Prostate gland (tissue), 2 donors: ENCODE results near the gene RYR1. TPM values are rescaled to one million over a fixed set of nuclear protein-coding genes. Genes with fewer than 3 reads are reported as not detected.

ENCODE experiments used
- DNase-seq: peaks from one replicate; pipeline ENCODE4 v3.0.0-alpha.2; 2019; ENCODE audit warnings: low spot score
- H3K27ac ChIP-seq, 2 donors: fragments of 200-600 bp; sonication (generic); 2 replicates each; pipeline ENCODE4 v1.5.1; 2017 to 2019
- H3K27me3 ChIP-seq: fragments of 200-600 bp; sonication (generic); replicated peaks from 2 replicates; pipeline ENCODE4 v1.5.1; 2019; ENCODE audit not compliant: insufficient read depth
- H3K36me3 ChIP-seq, 2 donors: fragments of 200-600 bp; sonication (generic); 1 replicate in 1 of 2; 2 replicates in 1 of 2; pipeline versions ENCODE4 v1.5.1 to v1.8.1; 2017 to 2019
- H3K4me1 ChIP-seq: fragments of 200-600 bp; sonication (generic); replicated peaks from 2 replicates; pipeline ENCODE4 v1.5.1; 2019
- H3K4me3 ChIP-seq, 2 donors: fragments of 200-600 bp; sonication (generic); 2 replicates each; pipeline ENCODE4 v1.5.1; 2017 to 2019
- H3K9me3 ChIP-seq: fragments of 200-600 bp; sonication (generic); 2 replicates; pipeline ENCODE4 v1.5.1; 2017
- CTCF ChIP-seq, 4 experiments: fragments of 200-600 bp in 2 of 4; fragments of 450-650 bp in 2 of 4; sonication (generic) in 2 of 4; IDR thresholded peaks; 1 replicate in 3 of 4; 2 replicates in 1 of 4; pipeline ENCODE4 v1.5.1; 2016 to 2019; ENCODE audit warnings: antibody characterized with exemption in 4 of 4, mild to moderate bottlenecking in 2 of 4, moderate library complexity in 2 of 4
- POLR2A ChIP-seq: fragments of 450-650 bp; IDR thresholded peaks from one replicate; pipeline ENCODE4 v1.6.1; 2016; ENCODE audit warnings: antibody characterized with exemption, mild to moderate bottlenecking
- POLR2AphosphoS5 ChIP-seq: sonication (generic); formaldehyde crosslinking; IDR thresholded peaks from one replicate; pipeline ENCODE4 v1.6.1; 2017; ENCODE audit warnings: antibody characterized with exemption
- WGBS: methylation state at CpG from one replicate; pipeline ENCODE4 v1.1.5; 2018; 5-methylcytosine and 5-hydroxymethylcytosine counted together
- intact Hi-C: fragments of 100-400 bp; cut with DNase I; formaldehyde crosslinking; loops from one replicate; pipeline ENCODE4 v1.14.2; 2022
- total RNA-seq, 2 donors: library from RNA; depleted of rRNA; stranded (reverse); fragments of >200 nt; gene quantifications; one replicate each; pipeline ENCODE4 v1.1.0, GENCODE V29; 2016

Gene RYR1
- total RNA-seq, 2 donors from 2014 or later = 5.7 to 8.6 TPM

GRCh38 chr19:38502410-38503076 lies 69.1 kb downstream of the RYR1 start:
- Histone ChIP-seq H3K27me3 (no peaks in the 10 kb centered on the region), H3K27ac (no peak overlapping the region), H3K4me3 (no peak overlapping the region), H3K4me1 (no peaks in the 10 kb centered on the region), H3K9me3 (no peaks in the 10 kb centered on the region), H3K36me3 (no peaks in the 10 kb centered on the region)
- intact Hi-C loops = no loop called here
- DNase-seq = no peak
- 88% methylated on average over 27 of the region's 41 CpGs for WGBS
- no peak for TF ChIP-seq POLR2A
- TF ChIP-seq POLR2AphosphoS5 = no peak
- no peak for TF ChIP-seq CTCF (IDR thresholded peaks at IDR 0.05)

GRCh38 chr19:38503077-38503410 lies 69.6 kb downstream of the RYR1 start:
- no peak overlapping the region for H3K27ac ChIP-seq
- H3K4me1 ChIP-seq = no peaks in the 10 kb centered on the region
- no peaks in the 10 kb centered on the region for H3K9me3 ChIP-seq
- intact Hi-C loops = no loop called here
- H3K27me3 ChIP-seq = no peaks in the 10 kb centered on the region
- TF ChIP-seq POLR2A (no peak), POLR2AphosphoS5 (no peak), CTCF (IDR thresholded peaks at IDR 0.05) (no peak)
- 86% methylated on average over 4 of the region's 4 CpGs for WGBS
- H3K4me3 ChIP-seq = no peak overlapping the region
- DNase-seq = no peak
- no peaks in the 10 kb centered on the region for H3K36me3 ChIP-seq

GRCh38 chr19:38505958-38506357 lies 72.5 kb downstream of the RYR1 start:
- H3K27me3 ChIP-seq = no peaks in the 10 kb centered on the region
- no peaks in the 10 kb centered on the region for H3K36me3 ChIP-seq
- no peak for TF ChIP-seq POLR2A
- TF ChIP-seq POLR2AphosphoS5 = no peak
- TF ChIP-seq CTCF (IDR thresholded peaks at IDR 0.05) = no peak
- H3K4me3 ChIP-seq = no peak overlapping the region
- WGBS = 75% methylated on average over 3 of the region's 3 CpGs
- no peaks in the 10 kb centered on the region for H3K4me1 ChIP-seq
- no peaks in the 10 kb centered on the region for H3K9me3 ChIP-seq
- no peak for DNase-seq
- intact Hi-C loops = no loop called here
- H3K27ac ChIP-seq = no peak overlapping the region

- Histone ChIP-seq H3K27me3 (no peaks in the 10 kb centered on the region), H3K9me3 (no peaks in the 10 kb centered on the region), H3K27ac (no peak overlapping the region), H3K36me3 (no peaks in the 10 kb centered on the region), H3K4me3 (no peak overlapping the region), H3K4me1 (no peaks in the 10 kb centered on the region)
- TF ChIP-seq CTCF (IDR thresholded peaks at IDR 0.05) (no peak), POLR2A (no peak), POLR2AphosphoS5 (no peak)
- 89% methylated on average over 11 of the region's 11 CpGs for WGBS
- no peak for DNase-seq
- intact Hi-C loops = no loop called here
Measured at GRCh38 chr19:38506375-38506722, 72.9 kb downstream of the RYR1 start.

- Histone ChIP-seq H3K4me3 (no peak overlapping the region), H3K27ac (no peak overlapping the region), H3K9me3 (no peaks in the 10 kb centered on the region), H3K27me3 (no peaks in the 10 kb centered on the region), H3K36me3 (no peaks in the 10 kb centered on the region), H3K4me1 (no peaks in the 10 kb centered on the region)
- no peak for TF ChIP-seq POLR2AphosphoS5
- TF ChIP-seq POLR2A = no peak
- TF ChIP-seq CTCF (IDR thresholded peaks at IDR 0.05) = no peak
- DNase-seq = no peak
- 49% methylated on average over 35 of the region's 35 CpGs for WGBS
- intact Hi-C loops = no loop called here
Measured at GRCh38 chr19:38506723-38507550, 73.4 kb downstream of the RYR1 start.
